HG03565 (cell line): ENCODE results near the gene NDUFS1.
"Not testable (repeated sequence)": the region's sequence is repeated elsewhere in the genome, so short reads cannot be mapped to it uniquely, and the experiment has no call there.

ENCODE experiments used
- ATAC-seq: cut with Tn5 transposase; IDR thresholded peaks from one replicate; pipeline ENCODE4 v1.9.1; 2021; ENCODE audit warnings: mild to moderate bottlenecking, moderate library complexity; ENCODE audit not compliant: unreplicated experiment

The NDUFS1 gene

DNA sequence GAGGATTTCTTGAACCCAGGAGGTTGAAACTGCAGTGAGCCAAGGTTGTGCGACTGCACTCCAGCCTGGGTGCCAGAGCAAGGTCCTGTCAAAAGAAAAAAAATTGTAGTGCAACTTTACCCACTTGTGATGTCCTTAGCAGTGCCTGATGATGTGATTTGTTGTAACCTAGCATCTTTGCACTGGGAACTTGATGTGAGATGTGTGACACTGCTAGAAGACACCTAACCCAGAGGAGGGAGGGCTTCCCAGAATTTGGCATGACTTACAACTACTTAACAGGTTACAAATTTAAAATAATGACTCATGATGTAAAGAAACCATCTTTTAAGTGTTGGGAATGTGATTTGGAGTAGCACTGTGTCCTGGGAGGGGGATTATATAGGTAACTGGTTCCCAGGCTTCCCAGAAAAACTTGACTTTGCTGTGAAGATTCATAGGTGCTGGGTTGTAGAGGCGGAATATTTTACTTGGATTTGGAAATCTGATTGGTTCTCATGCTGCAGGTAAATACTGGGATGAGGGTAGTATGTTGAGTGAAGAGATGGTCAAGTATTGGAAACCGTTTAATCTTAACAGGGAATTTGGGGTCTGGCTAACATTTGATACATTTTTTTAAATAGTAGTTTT is 4.1 kb upstream of the NDUFS1 start:
- ATAC-seq: no peak

- not testable (repeated sequence) for ATAC-seq
Measured at GRCh38 chr2:206162401-206162800, 3.2 kb upstream of the NDUFS1 start.

GRCh38 chr2:206160807-206161179 is 1.5 kb upstream of the NDUFS1 start:
- no peak for ATAC-seq

DNA sequence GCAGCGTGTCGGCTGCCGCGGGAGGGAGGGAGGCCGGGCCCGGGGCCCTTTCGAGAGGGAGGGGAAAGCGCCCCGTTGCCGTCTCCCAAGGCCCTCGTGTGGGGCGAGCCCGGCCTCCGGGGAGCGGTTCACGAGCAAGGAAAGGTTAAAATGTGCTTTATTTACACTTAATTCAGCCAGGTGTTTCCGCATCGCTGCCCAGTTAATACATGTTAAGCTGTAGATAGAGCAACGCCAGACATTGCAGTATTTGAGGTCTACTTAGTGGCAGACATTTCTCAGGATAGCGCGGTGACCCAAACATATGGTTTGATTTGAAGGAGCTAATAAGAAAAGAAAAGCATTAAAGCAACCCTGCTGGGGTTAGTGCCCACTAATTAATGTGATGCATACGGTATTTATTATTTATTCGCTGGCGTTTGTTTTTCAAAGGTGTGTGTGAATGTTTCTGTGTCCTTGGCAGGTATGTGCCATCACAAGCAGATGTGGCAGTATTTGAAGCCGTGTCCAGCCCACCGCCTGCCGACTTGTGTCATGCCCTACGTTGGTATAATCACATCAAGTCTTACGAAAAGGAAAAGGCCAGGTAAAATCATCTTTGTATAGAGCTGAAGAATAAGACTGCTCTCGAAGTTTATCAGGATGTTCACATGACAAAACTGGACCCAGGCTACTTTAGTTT is 1.0 kb upstream of the NDUFS1 start:
- ATAC-seq: peak; percentile 31

GRCh38 chr2:206158563-206159345 is 490 bp downstream of the NDUFS1 start:
- ATAC-seq: peak; percentile 4

DNA sequence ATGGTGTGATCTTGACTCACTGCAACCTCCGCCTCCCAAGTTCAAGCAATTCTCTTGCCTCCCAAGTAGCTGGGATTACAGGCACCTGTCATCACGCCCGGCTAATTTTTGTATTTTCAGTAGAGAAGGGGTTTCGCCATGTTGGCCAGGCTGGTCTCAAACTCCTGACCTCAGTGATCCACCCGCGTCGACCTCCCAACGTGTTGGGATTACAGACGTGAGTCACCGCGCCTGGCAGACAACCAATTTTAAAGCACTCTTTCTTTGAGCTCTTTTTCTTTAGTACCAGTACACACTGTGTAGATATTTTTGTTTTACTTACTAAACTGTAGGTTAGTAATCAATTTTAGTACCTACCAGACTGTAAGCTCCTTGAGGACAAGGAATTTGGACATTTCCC is 2.2 kb downstream of the NDUFS1 start:
- ATAC-seq: not testable (repeated sequence)

DNA sequence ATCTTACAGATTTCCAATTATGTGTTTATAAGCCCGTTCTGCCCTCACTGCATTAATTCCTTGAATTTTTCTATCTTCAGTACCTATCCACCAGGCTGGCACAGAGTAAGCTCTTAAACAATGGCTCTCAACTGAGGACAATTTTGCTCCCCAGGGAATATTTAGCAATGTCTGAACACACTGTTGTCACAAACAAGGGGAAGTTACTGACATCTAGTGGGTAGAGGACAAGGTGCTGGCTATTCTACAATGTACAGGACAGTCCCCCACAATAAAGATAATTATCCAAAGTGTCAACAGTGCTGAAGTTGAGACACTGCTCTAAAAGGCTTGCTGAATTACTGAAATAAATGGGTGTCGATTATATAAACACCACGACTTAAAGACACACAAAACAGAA is 5.0 kb downstream of the NDUFS1 start:
- ATAC-seq: no peak

DNA sequence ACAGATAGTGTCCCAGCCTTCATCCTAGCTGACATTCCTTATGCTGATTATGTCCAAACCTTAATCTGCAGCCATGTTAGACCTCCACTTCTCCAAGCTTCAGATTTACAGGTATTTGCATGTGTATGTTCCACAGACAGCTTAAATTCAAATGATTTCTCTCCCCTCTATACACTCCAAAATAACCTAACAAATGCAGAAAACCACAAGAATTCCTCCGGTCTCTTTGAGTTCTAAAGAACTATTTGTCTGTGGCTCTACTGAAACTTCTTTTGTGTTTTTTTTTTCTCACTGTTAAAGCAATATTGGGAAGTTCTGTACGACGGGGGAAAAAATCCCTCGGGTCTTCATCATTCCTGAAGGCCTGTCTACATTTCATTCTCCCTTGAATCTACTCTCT is 8.6 kb downstream of the NDUFS1 start:
- ATAC-seq: no peak

DNA sequence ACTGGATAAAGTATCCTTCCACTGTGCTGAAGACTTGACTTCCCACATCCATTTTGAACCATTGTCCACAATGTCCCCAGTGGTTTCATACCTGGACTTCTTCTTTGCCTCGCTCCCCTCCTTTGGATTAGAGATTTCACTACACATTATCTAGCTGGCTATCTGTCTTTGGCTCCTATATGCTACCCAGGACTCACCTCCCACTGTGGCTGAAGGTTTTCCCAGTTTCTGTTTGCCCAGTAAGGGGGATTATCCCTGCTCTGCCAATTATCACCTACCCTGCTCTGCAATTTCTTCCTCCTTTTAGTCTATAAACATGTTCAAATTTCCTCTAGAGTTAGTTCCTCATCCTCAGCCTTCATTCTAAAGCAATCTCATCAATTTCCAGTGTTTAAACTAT is 9.1 kb downstream of the NDUFS1 start:
- ATAC-seq: no peak

- ATAC-seq: no peak
Measured at GRCh38 chr2:206149330-206149729, 9.9 kb downstream of the NDUFS1 start.

GRCh38 chr2:206145665-206146064 is 13.6 kb downstream of the NDUFS1 start:
- ATAC-seq: no peak

DNA sequence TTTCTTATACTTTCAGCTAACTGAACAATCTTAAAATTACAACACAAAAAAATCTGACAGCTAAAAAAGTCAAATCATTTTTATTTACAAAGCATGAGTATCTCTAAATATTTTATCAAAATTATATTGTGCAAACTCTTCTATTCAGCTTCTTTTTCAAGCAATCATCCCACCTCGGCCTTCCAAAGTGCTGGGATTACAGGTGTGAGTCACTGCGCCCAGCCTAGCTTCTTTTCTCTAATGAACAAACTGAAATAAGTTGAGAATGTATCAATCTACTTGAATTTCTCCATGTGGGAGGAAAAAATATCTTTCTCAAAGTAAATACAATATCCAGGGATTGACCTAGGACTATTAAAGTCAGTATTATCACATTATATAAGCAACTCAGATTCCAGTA is 14.9 kb downstream of the NDUFS1 start:
- ATAC-seq: no peak

DNA sequence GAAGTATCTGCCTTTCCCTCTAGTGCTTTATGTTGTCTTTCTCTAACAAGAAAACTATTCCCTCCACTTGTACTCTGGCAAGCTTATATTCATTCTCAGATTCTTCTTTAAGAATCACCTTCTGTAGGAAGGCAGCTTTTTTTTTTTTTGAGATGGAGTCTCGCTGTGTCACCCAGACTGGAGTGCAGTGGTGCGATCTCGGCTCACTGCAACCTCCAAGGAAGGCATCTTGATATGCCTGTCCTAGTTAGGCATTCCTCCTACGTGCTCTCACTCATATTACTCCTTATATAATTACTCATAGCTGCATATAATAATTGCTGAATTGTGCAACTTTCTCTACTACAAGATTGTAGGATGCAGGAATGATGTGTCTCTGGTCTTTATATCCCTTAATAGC is 15.8 kb downstream of the NDUFS1 start:
- ATAC-seq: no peak

DNA sequence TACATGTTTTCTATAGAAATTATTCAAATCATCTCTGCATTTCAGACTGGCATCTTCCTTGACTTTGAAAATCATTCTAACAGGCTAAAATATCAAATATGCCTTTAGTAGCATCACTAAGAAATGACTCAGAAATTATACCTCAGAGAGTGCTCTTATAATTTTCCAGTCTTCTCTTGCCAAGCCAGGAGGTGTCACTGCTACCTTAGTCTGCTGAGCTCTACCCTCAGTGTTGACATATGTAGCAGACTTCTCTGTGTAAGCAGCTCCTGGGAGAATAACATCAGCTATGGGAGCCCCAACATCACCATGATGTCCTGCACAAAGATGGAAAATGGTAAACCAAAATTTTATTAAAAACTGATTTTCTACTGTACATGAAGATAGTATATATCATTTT is 31.6 kb downstream of the NDUFS1 start:
- no peak for ATAC-seq

- no peak for ATAC-seq
Measured at GRCh38 chr2:206125901-206126300, 33.3 kb downstream of the NDUFS1 start.

GRCh38 chr2:206122569-206122968 is 36.7 kb downstream of the NDUFS1 start:
- not testable (repeated sequence) for ATAC-seq

- ATAC-seq: no peak
Measured at GRCh38 chr2:206116278-206116677, 43.0 kb downstream of the NDUFS1 start.

GRCh38 chr2:206115026-206115578 is 44.1 kb downstream of the NDUFS1 start:
- ATAC-seq: no peak

GRCh38 chr2:206112846-206113547 is 46.2 kb downstream of the NDUFS1 start:
- ATAC-seq: no peak

- ATAC-seq: no peak
Measured at GRCh38 chr2:206112108-206112507, 47.1 kb downstream of the NDUFS1 start.

DNA sequence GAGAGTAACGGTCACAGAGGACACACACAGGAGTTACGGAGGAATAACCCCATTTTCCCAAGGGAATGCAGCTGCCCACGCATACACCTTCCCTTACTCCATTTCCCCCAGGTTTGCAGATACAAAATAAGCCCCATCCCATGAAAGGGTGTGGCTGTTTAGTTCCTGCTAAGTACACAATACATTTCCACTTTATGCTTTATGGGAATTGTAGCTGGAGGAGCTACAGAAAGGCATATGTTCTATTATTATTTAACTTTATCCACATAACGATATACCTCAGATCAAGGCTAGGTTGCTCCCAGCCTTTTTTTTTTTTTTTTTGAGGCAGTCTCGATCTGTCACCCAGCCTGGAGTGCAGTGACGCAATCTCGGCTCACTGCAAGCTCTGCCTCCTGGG is 50.5 kb downstream of the NDUFS1 start:
- no peak for ATAC-seq
